Measurements from ENCODE around the gene CAMTA1.
"Not testable (repeated sequence)": the region's sequence is repeated elsewhere in the genome, so short reads cannot be mapped to it uniquely, and the experiment has no call there.

The CAMTA1 gene

GRCh38 chr1:7781501-7781900 is 996.2 kb downstream of the CAMTA1 start:
- no peak for DNase-seq

- no peak for DNase-seq
These were observed 996.8 kb downstream of the CAMTA1 start for GRCh38 chr1:7781923-7782495.

- peak; percentile 25 to 78 for DNase-seq
These were observed 998.0 kb downstream of the CAMTA1 start for GRCh38 chr1:7783178-7783711.

DNA sequence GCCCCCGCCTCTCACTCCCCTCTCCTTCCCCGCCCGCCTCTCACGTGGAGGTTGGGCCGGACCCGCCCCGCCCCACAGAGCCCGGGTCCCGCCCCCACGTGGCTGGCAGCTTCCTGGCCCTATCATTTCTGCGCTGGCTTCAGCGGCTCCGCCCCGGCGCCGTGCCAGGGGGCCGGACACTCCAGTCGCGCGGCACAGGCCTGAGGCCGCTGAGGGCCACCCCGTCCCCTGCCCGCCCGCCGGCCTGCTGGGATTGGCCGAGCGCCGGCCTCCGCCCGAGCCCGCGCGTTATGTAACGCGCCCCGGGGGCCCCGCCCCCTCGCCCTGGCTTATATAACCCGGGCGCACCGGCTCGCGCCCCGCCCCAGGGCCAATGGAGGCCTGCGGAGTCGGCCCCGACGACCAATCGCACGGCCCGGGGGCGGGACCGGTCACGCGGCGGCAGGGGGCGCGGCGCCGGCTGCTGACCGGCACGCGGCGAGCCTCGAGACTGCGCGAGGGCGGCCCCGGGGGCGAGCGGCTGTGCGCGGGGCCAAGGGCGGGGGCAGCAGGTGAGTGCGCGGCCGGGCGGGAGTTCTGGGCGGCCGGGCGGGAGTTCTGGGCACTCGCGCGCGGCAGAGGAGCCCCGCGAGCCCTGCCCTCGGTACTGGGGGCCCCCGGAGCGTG is 998.7 kb downstream of the CAMTA1 start, which contains the start of gene PER3:
Gene PER3, plus strand, starts transcription at position 466 of the 666 bp plus-strand sequence. CDS start 587 bp downstream, outside the sequence.
- peak; percentile 82 to 98 for DNase-seq

DNA sequence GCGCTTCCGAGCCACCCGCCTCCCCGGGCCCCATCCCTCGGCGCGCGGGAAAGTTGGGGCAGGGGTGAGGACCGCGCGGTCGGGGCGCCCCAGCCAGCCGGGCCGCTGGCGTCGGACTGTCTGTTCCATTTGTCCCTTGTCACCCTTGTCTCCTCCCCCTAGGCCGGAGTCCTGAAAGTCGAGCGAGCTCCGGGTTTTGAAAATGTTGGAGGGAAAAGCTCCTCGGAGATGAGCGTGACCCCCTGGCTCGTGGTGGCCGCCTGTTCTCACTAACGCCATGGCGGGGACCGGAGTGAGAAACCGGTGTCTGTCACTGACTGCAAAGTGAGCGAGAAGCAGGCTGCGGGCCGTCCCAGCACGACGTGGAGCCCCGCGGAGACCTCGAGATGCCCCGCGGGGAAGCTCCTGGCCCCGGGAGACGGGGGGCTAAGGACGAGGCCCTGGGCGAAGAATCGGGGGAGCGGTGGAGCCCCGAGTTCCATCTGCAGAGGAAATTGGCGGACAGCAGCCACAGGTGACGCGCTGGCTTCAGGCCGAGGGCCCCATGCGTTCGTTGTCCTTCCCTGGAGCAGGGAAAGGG is 999.3 kb downstream of the CAMTA1 start:
- peak in 1 of 2 experiments; percentile 4 for DNase-seq

GRCh38 chr1:7785108-7785507 is 999.9 kb downstream of the CAMTA1 start:
- DNase-seq = no peak

GRCh38 chr1:7786795-7787194 is 1001.5 kb downstream of the CAMTA1 start:
- no peak for DNase-seq

DNA sequence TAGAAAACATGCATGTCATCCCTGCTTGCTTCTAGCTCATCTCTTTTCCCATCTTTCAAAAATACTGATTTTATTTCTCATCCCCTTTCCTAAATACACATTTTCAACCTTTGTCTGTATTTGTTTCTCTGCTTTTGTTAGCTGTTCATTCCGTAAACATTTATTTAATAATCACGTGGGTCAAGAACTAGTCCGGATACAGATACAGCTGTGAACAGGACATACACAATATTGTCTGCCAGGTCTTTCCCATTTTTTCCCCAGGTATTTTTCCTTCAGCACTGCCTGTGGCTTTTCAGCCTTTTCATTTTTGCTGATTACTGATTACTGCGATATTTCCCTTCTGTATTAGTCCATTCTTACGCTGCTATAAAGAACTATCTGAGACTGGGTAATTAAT is 1004.6 kb downstream of the CAMTA1 start:
- no peak for DNase-seq

GRCh38 chr1:7791027-7791426 is 1005.8 kb downstream of the CAMTA1 start:
- not testable (repeated sequence) for DNase-seq

DNA sequence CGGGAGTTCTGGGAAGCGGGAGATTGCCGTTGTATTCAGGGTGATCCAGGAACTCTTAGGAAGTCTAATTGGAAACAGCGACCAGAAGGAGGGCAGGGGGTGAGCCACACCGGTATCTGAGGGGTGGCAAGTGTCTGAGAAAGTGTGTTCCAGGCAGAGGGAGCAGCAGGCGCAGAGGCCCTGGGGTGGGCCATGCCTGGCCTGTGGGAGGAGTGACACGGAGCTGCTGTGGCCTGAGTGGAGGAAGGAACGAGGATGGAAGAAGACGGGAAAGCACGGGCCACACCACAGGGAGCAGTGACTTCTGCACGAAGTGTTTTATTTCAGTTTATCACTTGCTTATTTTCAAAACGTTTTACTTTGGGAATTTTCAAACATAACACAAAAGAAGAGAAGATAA is 1010.2 kb downstream of the CAMTA1 start:
- no peak for DNase-seq

GRCh38 chr1:7805460-7805859 is 1020.2 kb downstream of the CAMTA1 start:
- no peak for DNase-seq

GRCh38 chr1:7808253-7808844 is 1023.1 kb downstream of the CAMTA1 start:
- DNase-seq = peak; percentile 2 to 41

DNA sequence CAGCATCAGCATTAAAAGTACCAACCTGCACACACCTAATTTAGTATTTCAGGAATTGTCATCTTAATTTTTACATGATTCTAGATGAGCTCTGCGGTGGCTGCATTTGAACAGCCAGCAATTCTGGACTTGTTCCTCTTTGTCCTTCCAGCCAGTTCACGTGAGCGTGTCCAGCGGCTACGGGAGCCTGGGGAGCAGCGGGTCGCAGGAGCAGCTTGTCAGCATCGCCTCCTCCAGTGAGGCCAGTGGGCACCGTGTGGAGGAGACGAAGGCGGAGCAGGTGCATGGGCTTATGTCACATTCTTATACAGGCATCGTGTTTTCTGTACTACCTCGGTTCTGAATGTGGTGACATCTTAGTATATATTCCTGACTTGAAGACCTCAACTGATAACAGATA is 1024.5 kb downstream of the CAMTA1 start:
- no peak for DNase-seq

GRCh38 chr1:7810395-7810794 is 1025.1 kb downstream of the CAMTA1 start:
- no peak for DNase-seq

DNA sequence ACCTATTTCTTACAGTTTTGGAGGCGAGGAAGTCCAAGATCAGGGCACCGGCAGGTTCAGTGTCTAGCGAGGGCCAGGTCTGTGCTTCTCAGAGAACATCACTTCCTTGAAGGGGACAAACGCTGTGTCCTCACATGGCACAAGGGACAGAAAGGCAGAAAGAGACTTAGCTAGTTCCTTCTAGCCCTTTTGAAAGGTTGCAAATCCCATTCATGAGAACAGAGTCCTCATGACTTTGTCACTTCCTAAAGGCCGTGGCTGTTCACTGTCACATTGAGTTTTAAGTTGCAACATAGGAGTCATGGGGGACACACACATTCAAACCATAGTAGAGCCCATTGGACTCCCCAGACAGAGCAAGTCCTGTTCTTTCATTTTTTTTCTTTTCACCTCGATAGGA is 1026.2 kb downstream of the CAMTA1 start:
- no peak for DNase-seq

DNA sequence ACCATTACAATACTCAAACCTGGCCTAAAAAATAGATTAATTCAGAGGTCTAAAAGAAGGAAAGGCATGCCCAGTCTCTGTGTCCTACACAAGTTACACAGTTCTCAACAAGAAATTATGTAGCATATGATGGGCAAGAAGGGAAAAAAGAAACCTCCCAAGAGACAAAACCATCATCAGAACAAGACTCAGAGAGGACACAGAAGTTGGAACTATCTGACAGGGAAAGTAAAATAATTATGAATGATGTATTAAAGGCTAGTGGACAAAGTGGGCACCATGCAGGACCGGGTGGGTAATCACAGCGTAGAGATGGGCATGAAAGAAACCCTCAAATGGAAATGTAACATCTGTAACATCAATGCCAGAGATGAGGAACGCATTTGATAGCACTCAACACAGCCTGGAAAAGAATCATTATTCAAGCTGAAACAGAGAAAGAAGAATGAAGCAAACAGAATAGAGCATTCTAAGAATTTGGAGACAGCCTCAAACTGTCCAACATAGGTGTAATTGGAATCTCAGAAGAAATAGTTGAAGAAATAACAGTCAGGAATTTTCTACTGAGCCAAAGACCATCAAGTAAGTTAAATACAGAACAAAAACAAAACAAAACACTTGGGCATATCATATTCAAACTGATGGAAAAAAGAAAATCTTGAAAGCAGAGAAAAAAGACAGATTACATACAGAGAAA is 1028.6 kb downstream of the CAMTA1 start:
- DNase-seq = no peak
